NOMO-1 treated with dmso at 0.1 percent for 144 hours (cell line): ENCODE results near the gene ZNF862.
A peak's percentile ranks its signal among the peaks of the same experiment; 100 is the strongest.

Source experiments
- DNase-seq: peaks from one replicate; lab custom pipeline; 2025; ENCODE audit not compliant: unreplicated experiment; lab: John Stamatoyannopoulos, UW

The ZNF862 gene

DNA sequence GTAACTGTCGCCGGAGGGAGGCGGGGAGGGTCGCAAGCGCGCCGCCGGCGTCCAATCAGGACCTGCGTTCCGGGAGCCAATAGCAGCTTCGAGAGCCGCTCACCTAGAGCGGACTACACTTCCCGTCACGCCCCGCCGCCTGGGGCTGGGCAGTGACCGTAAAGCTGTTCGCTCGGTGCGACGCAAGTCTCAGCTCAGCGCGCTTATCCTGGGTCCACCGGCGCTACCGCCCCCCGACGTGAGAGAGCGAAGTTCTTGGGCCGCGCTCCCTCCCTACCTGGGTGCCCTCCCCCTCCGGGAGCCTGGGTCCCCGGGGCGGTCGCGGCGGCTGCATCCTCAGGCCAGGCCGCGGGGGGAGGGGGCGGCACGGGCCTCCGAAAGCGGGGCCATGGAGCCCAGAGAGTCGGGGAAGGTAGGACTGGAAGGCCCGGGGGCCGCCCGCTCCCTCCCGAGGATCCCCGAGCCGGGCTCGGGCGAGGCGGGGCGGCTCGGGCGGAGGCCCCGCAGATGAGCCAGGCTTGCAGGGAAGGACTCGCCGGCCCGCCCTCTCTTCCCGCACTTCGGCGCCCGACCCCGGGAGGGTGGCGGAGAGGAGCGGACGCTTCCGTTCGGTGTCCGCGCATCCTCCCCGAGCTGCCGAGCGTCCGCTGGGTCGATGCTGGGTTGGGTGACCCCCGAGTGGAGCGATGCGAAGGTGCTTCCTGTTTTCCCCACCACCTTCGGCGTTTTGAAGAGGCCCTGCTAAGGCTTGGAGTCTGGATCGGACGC, at the start of gene ZNF862:
ZNF862 (plus strand) TSS at position 152 of the 768 bp plus-strand sequence; CDS start at position 389, 237 bp downstream.
- peak; percentile 74 for DNase-seq

DNA sequence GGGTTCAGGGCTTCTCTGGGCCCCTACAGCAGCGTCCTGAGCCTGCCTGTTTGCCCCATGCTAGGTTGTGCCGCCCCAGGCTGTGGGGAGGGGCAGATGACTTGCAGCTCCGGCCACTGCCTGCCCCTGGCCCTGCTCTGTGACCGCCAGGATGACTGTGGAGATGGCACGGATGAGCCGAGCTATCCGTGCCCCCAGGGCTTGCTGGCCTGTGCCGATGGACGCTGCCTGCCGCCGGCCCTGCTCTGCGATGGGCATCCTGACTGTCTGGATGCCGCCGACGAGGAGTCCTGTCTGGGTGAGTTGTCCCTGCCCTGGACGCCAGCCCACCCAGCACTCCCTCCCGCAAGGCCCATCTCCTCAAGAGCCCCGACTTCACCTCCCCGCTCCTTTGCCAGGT, 49.1 kb upstream of the ZNF862 start:
- no peak for DNase-seq

DNA sequence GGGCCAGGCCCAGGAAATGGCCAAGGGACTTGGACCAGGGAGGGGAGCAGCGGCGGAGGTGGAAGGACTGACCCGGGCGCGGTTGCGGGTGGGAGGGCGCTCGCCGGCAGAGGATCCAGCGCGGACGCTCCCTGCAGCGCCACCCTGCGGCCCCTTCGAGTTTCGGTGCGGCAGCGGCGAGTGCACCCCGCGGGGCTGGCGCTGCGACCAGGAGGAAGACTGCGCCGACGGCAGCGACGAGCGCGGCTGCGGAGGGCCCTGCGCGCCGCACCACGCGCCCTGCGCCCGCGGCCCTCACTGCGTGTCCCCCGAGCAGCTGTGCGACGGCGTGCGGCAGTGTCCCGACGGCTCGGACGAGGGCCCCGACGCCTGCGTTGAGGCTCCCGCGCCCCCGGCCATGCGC, 48.0 kb upstream of the ZNF862 start:
- DNase-seq: no peak

- DNase-seq: no peak
Measured at GRCh38 chr7:149790754-149791360, 47.3 kb upstream of the ZNF862 start.

- DNase-seq: no peak
Measured at GRCh38 chr7:149791411-149792219, 46.6 kb upstream of the ZNF862 start.

GRCh38 chr7:149792220-149792595, 46.0 kb upstream of the ZNF862 start:
- DNase-seq: no peak

DNA sequence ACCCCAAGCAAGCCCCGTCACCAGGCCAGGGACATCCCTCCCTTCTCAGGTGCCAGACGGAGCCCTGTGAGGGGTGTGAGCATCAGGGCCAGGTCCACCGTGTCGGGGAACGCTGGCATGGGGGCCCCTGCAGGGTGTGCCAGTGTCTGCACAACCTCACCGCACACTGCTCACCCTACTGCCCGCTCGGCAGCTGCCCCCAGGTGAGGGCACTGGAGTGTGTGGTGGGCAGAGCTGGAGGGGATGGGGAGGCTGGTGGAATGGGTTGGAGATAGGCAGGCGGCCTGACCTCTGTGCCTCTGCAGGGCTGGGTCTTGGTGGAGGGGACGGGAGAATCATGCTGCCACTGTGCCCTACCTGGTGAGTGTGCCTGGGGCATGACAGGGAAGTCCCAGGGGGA, 44.9 kb upstream of the ZNF862 start:
- DNase-seq: no peak

GRCh38 chr7:149794661-149795060, 43.5 kb upstream of the ZNF862 start:
- DNase-seq: no peak

DNA sequence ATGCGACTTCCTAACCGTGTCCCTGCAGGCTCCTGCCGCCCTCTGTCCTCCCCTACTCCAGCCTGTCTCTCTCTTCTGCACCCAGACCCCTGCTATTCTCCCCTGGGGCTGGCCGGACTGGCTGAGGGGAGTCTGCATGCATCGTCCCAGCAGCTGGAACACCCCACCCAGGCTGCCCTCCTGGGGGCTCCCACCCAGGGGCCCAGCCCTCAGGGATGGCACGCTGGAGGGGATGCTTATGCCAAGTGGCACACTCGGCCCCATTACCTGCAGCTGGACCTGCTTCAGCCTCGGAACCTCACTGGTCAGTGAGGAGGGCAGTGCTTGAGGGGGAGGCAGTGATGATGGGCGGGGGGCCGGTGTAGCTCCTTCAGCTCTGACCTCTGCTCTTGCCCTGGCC, 43.0 kb upstream of the ZNF862 start:
- no peak for DNase-seq

- no peak for DNase-seq
Measured at GRCh38 chr7:149796287-149796860, 41.8 kb upstream of the ZNF862 start.

- DNase-seq: no peak
Measured at GRCh38 chr7:149797771-149798170, 40.4 kb upstream of the ZNF862 start.

GRCh38 chr7:149799397-149800168, 38.6 kb upstream of the ZNF862 start:
- DNase-seq: no peak

DNA sequence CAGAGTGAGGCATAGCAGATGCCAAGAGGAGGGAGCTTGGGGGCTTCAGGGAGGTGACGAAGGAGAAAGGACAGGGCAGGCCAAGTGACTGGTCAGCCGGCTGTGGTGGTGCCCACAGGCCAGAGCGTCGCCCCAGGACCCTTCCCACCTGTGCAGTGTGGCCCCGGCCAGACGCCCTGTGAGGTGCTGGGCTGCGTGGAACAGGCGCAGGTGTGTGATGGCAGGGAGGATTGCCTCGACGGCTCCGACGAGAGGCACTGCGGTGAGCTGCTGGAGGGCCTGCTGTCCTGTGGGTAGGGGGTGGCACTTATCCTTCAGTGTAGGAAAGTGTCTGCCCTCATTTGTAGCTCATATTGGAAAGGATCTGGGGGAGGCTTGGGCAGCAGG, 38.0 kb upstream of the ZNF862 start:
- DNase-seq: no peak

GRCh38 chr7:149801002-149801566, 37.1 kb upstream of the ZNF862 start:
- DNase-seq: no peak

- DNase-seq: no peak
Measured at GRCh38 chr7:149801816-149802215, 36.4 kb upstream of the ZNF862 start.

DNA sequence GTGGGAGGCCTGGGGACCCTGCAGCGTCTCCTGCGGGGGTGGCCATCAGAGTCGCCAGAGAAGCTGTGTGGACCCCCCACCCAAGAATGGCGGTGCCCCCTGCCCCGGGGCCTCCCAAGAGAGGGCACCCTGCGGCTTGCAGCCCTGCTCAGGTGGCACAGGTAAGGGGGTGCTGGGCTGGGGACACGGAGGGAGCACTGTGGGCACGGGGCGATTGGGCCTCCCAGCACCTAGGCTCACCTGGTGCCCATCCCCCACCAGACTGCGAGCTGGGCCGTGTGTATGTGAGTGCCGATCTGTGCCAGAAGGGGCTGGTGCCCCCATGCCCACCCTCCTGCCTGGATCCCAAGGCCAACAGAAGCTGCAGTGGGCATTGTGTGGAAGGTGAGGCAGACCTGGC, 35.2 kb upstream of the ZNF862 start:
- no peak for DNase-seq

DNA sequence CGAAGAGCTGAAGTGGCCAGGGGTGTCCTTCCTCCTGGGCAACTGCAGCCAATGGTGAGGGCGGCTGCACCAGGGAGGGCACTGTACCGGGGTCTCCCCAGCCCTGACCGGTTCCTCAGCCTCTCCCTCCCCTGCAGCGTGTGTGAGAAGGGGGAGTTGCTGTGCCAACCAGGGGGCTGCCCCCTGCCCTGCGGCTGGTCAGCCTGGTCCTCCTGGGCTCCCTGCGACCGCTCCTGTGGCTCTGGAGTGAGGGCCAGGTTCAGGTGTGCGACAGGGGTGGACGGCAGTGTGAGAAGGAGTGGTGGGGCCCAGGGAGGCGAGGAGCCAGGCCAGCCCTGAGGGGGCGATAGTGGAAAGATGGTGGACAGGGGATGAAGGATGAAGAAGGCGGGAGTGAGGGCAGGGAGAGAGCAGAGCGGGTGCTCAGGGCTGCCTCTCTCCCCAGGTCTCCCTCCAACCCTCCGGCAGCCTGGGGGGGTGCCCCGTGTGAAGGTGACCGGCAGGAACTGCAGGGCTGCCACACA, 34.6 kb upstream of the ZNF862 start:
- DNase-seq: no peak

GRCh38 chr7:149804106-149804505, 34.1 kb upstream of the ZNF862 start:
- DNase-seq: no peak

GRCh38 chr7:149806726-149807125, 31.4 kb upstream of the ZNF862 start:
- DNase-seq: no peak

- no peak for DNase-seq
Measured at GRCh38 chr7:149808311-149808710, 29.9 kb upstream of the ZNF862 start.
